IPS-18a (cell line): ENCODE results near the gene NOSTRIN.
"Not testable (repeated sequence)": the region's sequence is repeated elsewhere in the genome, so short reads cannot be mapped to it uniquely, and the experiment has no call there.

Source experiments
- H3K27ac ChIP-seq: one replicate; pipeline ENCODE4 v1.5.1; 2013; ENCODE audit warnings: low read length
- H3K27me3 ChIP-seq: one replicate; pipeline ENCODE4 v1.6.1; 2013; ENCODE audit warnings: mild to moderate bottlenecking, low read length; ENCODE audit not compliant: control insufficient read depth, insufficient read depth
- H3K36me3 ChIP-seq: one replicate; pipeline ENCODE4 v1.6.1; 2013; ENCODE audit warnings: low read depth, low read length; ENCODE audit not compliant: control insufficient read depth
- H3K4me1 ChIP-seq: one replicate; pipeline ENCODE4 v1.6.1; 2013; ENCODE audit warnings: low read depth, low read length; ENCODE audit not compliant: control insufficient read depth
- H3K4me3 ChIP-seq: one replicate; pipeline ENCODE4 v1.5.1; 2013; ENCODE audit warnings: low read length
- H3K9ac ChIP-seq: one replicate; pipeline ENCODE4 v1.6.1; 2013; ENCODE audit warnings: mild to moderate bottlenecking, low read length, moderate library complexity
- H3K9me3 ChIP-seq: one replicate; pipeline ENCODE4 v1.6.1; 2013; ENCODE audit warnings: low read depth, low read length; ENCODE audit not compliant: control insufficient read depth

The NOSTRIN gene

GRCh38 chr2:168773719-168774521, 28.5 kb upstream of the NOSTRIN start:
- Histone ChIP-seq H3K36me3 (no peaks in the 10 kb centered on the region), H3K9ac (no peak overlapping the region), H3K4me3 (no peak overlapping the region), H3K27ac (no peak overlapping the region), H3K4me1 (peaks cover 3% of the 10 kb centered on the region), H3K27me3 (no peaks in the 10 kb centered on the region), H3K9me3 (no peaks in the 10 kb centered on the region)

- H3K9ac ChIP-seq, result no peak overlapping the region
- H3K4me3 ChIP-seq, result no peak overlapping the region
- no peak overlapping the region for H3K27ac ChIP-seq
- H3K4me1 ChIP-seq, result peaks cover 10% of the 10 kb centered on the region
- H3K36me3 ChIP-seq, result no peaks in the 10 kb centered on the region
- no peaks in the 10 kb centered on the region for H3K27me3 ChIP-seq
- no peaks in the 10 kb centered on the region for H3K9me3 ChIP-seq
These were observed 26.6 kb upstream of the NOSTRIN start for GRCh38 chr2:168775837-168776236.

GRCh38 chr2:168780669-168781071, 21.8 kb upstream of the NOSTRIN start:
- H3K4me3 ChIP-seq, result no peak overlapping the region
- no peak overlapping the region for H3K27ac ChIP-seq
- no peaks in the 10 kb centered on the region for H3K9me3 ChIP-seq
- H3K4me1 ChIP-seq, result peaks cover 20% of the 10 kb centered on the region
- no peaks in the 10 kb centered on the region for H3K27me3 ChIP-seq
- H3K36me3 ChIP-seq, result no peaks in the 10 kb centered on the region
- no peak overlapping the region for H3K9ac ChIP-seq

- no peaks in the 10 kb centered on the region for H3K27me3 ChIP-seq
- no peaks in the 10 kb centered on the region for H3K36me3 ChIP-seq
- no peaks in the 10 kb centered on the region for H3K9me3 ChIP-seq
- H3K4me1 ChIP-seq, result peaks cover 20% of the 10 kb centered on the region
- H3K4me3 ChIP-seq, result no peak overlapping the region
- H3K9ac ChIP-seq, result no peak overlapping the region
- no peak overlapping the region for H3K27ac ChIP-seq
These were observed 21.1 kb upstream of the NOSTRIN start for GRCh38 chr2:168781191-168781817.

GRCh38 chr2:168782271-168782670, 20.2 kb upstream of the NOSTRIN start:
- no peak overlapping the region for H3K4me3 ChIP-seq
- H3K27me3 ChIP-seq, result no peaks in the 10 kb centered on the region
- peaks cover 20% of the 10 kb centered on the region for H3K4me1 ChIP-seq
- H3K9me3 ChIP-seq, result no peaks in the 10 kb centered on the region
- no peak overlapping the region for H3K27ac ChIP-seq
- H3K36me3 ChIP-seq, result no peaks in the 10 kb centered on the region
- no peak overlapping the region for H3K9ac ChIP-seq

- Histone ChIP-seq H3K4me1 (peaks cover 20% of the 10 kb centered on the region), H3K36me3 (no peaks in the 10 kb centered on the region), H3K27ac (no peak overlapping the region), H3K27me3 (no peaks in the 10 kb centered on the region), H3K9ac (no peak overlapping the region), H3K9me3 (no peaks in the 10 kb centered on the region), H3K4me3 (no peak overlapping the region)
These were observed 17.4 kb upstream of the NOSTRIN start for GRCh38 chr2:168784993-168785392.

GRCh38 chr2:168787098-168787781, 15.2 kb upstream of the NOSTRIN start:
- H3K27ac ChIP-seq, result no peak overlapping the region
- H3K4me1 ChIP-seq, result peaks cover 4% of the 10 kb centered on the region
- H3K36me3 ChIP-seq, result no peaks in the 10 kb centered on the region
- no peaks in the 10 kb centered on the region for H3K27me3 ChIP-seq
- H3K9ac ChIP-seq, result no peak overlapping the region
- no peaks in the 10 kb centered on the region for H3K9me3 ChIP-seq
- no peak overlapping the region for H3K4me3 ChIP-seq

GRCh38 chr2:168787782-168788376, 14.6 kb upstream of the NOSTRIN start:
- H3K4me3 ChIP-seq, result no peak overlapping the region

GRCh38 chr2:168789776-168790175, 12.7 kb upstream of the NOSTRIN start:
- no peak overlapping the region for H3K9ac ChIP-seq
- no peaks in the 10 kb centered on the region for H3K4me1 ChIP-seq
- no peaks in the 10 kb centered on the region for H3K27me3 ChIP-seq
- H3K4me3 ChIP-seq, result no peak overlapping the region
- H3K9me3 ChIP-seq, result no peaks in the 10 kb centered on the region
- H3K36me3 ChIP-seq, result no peaks in the 10 kb centered on the region
- H3K27ac ChIP-seq, result no peak overlapping the region

More at GRCh38 chr2:168787782-168788376, 14.6 kb upstream of the NOSTRIN start:
- H3K4me1 ChIP-seq, result peaks cover 4% of the 10 kb centered on the region
- H3K36me3 ChIP-seq, result no peaks in the 10 kb centered on the region
- H3K9me3 ChIP-seq, result no peaks in the 10 kb centered on the region
- no peaks in the 10 kb centered on the region for H3K27me3 ChIP-seq
- no peak overlapping the region for H3K27ac ChIP-seq
- no peak overlapping the region for H3K9ac ChIP-seq

GRCh38 chr2:168790226-168790902, 12.1 kb upstream of the NOSTRIN start:
- Histone ChIP-seq H3K4me1 (no peaks in the 10 kb centered on the region), H3K27ac (no peak overlapping the region), H3K27me3 (no peaks in the 10 kb centered on the region), H3K9me3 (no peaks in the 10 kb centered on the region), H3K9ac (no peak overlapping the region), H3K36me3 (no peaks in the 10 kb centered on the region), H3K4me3 (no peak overlapping the region)

GRCh38 chr2:168791140-168791539, 11.3 kb upstream of the NOSTRIN start:
- not testable (repeated sequence) for H3K36me3 ChIP-seq, H3K27ac ChIP-seq, H3K4me1 ChIP-seq, H3K9ac ChIP-seq, H3K4me3 ChIP-seq, H3K9me3 ChIP-seq, H3K27me3 ChIP-seq
